Keratinocyte (primary cell): ENCODE results near the gene OR8B8.

ENCODE experiments used
- CTCF ChIP-seq, 3 experiments: IDR thresholded peaks in 1 of 3; conservative IDR thresholded peaks in 1 of 3; optimal IDR thresholded peaks in 1 of 3; 2 replicates in 2 of 3; 3 replicates in 1 of 3; pipeline versions ENCODE3 to v1.5.1; 2011; ENCODE audit warnings: low read length in 3 of 3, mild to moderate bottlenecking in 3 of 3, moderate library complexity in 2 of 3, control low read depth in 1 of 3, inconsistent platforms in 1 of 3; ENCODE audit not compliant: insufficient read depth in 2 of 3; ENCODE audit errors: extremely low read depth in 1 of 3
- EZH2 ChIP-seq: IDR thresholded peaks from one replicate; pipeline ENCODE4 v1.6.1; 2012; ENCODE audit warnings: inconsistent platforms, mild to moderate bottlenecking, low read length, moderate library complexity

GRCh38 chr11:124442847-124443246, 2.6 kb downstream of the OR8B8 start:
- TF ChIP-seq CTCF (optimal IDR thresholded peaks at IDR 0.05 in 1 of 3, IDR thresholded peaks at IDR 0.05 in 1 of 3, conservative IDR thresholded peaks at IDR 0.05 in 1 of 3; ENCODE audit: extremely low read depth in 1 of 3, insufficient read depth in 2 of 3, low read length in 3 of 3): no peak
- no peak for TF ChIP-seq EZH2
